Spleen (tissue), 7 donors: ENCODE results near the gene VPS35L.

Experiments used
- CTCF ChIP-seq, 11 experiments: fragments of 200-600 bp in 7 of 11; fragments of 450-650 bp in 4 of 11; sonication (generic) in 4 of 11; IDR thresholded peaks in 8 of 11; conservative IDR thresholded peaks in 3 of 11; 1 replicate in 7 of 11; 2 replicates in 4 of 11; pipeline versions ENCODE4 v1.4.0 to v1.8.0; 2016 to 2021; ENCODE audit warnings: antibody characterized with exemption in 11 of 11, inconsistent platforms in 4 of 11, mild to moderate bottlenecking in 1 of 11
- POLR2A ChIP-seq, 3 donors: fragments of 450-650 bp; IDR thresholded peaks; one replicate each; pipeline ENCODE4 v1.5.1; 2017; ENCODE audit warnings: antibody characterized with exemption in 3 of 3, mild to moderate bottlenecking in 1 of 3
- donor health status: DM: no; HTN: no; CAD: no; lungs with moderate emphysema.
- donor health status: DM: no; HTN: no; CAD: no.
- donor health status: DM: no; HTN: no; CAD: no.

GRCh38 chr16:19555938-19556771, 652 bp downstream of the VPS35L start:
- no peak for TF ChIP-seq CTCF (IDR thresholded peaks at IDR 0.05 in 8 of 11, conservative IDR thresholded peaks at IDR 0.05 in 3 of 11)
- TF ChIP-seq POLR2A (IDR thresholded peaks at IDR 0.05): no peak
